ENCODE data around the gene TMEM139.
A peak's percentile ranks its signal among the peaks of the same experiment; 100 is the strongest.

DNA sequence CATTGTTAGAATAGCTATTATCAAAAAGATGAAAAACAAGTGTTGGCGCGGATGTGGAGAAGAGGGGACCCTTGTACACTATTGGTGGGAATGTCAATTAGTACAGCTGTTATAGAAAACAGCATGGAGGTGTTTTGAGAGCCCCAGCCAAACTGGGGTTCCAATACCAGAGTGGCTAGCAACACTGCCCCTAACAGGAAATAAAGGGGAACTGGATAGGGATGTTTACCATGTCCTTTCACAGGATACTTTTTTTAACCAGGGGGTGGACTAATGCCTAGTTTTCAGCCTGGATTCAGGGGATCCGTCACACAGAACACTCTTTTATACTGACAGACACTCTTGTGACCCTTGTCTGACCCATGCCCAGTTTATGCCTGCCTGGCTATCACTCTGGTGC is 28.4 kb upstream of the TMEM139 start:
- TF ChIP-seq EZH2 (IDR thresholded peaks at IDR 0.05; ENCODE audit: borderline replicate concordance, low read depth, low read length, poor library complexity, severe bottlenecking) = no peak
- TF ChIP-seq, protein P1, sequence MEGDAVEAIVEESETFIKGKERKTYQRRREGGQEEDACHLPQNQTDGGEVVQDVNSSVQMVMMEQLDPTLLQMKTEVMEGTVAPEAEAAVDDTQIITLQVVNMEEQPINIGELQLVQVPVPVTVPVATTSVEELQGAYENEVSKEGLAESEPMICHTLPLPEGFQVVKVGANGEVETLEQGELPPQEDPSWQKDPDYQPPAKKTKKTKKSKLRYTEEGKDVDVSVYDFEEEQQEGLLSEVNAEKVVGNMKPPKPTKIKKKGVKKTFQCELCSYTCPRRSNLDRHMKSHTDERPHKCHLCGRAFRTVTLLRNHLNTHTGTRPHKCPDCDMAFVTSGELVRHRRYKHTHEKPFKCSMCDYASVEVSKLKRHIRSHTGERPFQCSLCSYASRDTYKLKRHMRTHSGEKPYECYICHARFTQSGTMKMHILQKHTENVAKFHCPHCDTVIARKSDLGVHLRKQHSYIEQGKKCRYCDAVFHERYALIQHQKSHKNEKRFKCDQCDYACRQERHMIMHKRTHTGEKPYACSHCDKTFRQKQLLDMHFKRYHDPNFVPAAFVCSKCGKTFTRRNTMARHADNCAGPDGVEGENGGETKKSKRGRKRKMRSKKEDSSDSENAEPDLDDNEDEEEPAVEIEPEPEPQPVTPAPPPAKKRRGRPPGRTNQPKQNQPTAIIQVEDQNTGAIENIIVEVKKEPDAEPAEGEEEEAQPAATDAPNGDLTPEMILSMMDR (conservative IDR thresholded peaks at IDR 0.05; ENCODE audit: low read depth, low read length) = 0 out of 2 replicates have a peak, but pooled peaks have one; percentile 20

Measured in A673 (cell line).